HG03108 (cell line): ENCODE data around the gene KLHL18.
"Not testable (repeated sequence)": the region's sequence is repeated elsewhere in the genome, so short reads cannot be mapped to it uniquely, and the experiment has no call there.

Experiments
- ATAC-seq: cut with Tn5 transposase; IDR thresholded peaks from one replicate; pipeline ENCODE4 v1.9.1; 2021; ENCODE audit warnings: moderate library complexity; ENCODE audit not compliant: unreplicated experiment

KLHL18 gene

DNA sequence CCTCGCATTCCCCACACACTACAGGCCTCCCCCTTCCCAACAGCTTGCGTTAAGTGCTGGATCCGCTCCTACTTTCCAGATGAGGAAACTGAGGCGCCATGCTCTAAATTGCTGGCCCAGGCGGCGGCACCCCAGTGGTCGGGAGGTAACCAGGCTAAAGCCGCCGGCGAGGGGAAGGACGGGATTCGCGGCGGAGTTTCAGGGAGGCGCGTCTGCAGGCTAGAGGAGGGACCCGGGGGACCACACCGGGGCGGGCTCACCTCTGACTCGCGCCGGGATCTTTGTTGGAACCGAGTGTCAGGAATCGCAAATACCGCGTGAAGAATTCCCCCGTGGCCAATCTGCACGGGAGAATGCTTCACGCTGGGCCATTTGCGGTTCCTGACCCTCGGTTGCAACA is 73.5 kb downstream of the KLHL18 start:
- ATAC-seq = no peak

DNA sequence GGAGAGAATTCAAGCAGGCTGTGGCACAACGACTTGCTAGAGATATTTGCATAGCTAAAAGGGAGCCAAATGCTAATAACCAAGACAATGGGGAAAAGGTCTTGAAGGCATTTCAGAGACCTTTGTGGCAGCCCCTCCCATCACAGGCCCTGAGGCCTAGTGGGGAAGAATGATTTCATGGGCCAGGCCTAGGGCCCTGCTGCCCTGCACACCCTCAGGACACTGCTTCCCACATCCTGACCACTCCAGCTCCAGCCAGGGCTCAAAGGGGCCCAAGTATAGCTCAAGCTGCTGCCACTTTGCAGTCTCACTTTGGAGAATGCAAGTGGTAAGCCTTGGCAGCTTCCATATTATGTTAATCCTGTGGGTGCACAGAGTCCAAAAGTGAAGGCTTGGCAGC is 76.6 kb downstream of the KLHL18 start:
- ATAC-seq = no peak

DNA sequence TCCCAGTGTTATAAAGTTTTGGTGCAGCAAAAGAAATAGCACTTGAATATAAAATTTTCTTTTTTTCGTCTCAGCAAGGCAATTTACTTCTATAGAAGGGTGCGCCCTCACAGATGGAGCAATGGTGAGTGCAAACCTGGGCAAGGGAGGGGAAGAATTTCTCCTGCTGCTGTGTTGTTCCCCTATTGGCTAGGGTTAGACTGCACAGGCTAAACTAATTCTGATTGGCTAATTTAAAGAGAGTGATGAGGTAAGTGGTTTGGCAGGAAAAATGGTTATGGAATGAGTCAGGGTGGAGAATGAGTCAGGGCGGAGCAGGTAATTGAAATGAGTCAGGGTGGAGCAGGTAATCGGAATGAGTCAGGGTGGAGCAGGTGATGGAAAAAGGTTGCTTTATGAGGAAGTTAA is 77.4 kb downstream of the KLHL18 start:
- ATAC-seq = not testable (repeated sequence)

DNA sequence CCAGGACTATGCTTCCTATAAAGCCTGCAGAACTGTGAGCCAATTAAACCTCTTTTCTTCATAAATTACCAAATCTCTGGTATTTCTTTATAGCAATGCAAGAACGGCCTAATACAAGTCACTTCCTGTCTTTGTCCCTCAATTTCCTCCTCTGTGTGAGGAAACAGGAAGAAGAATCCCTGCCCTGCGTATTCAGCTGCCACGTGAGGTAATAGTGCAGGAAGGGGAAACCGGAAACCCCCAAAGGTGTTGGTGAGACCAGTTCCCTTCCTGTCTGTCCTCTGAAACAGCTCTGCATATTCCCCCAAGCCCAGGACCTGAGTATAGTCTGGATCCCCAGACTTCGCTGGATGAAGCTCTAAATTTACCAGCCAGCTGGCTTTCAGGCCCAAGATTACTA is 80.0 kb downstream of the KLHL18 start:
- no peak for ATAC-seq

DNA sequence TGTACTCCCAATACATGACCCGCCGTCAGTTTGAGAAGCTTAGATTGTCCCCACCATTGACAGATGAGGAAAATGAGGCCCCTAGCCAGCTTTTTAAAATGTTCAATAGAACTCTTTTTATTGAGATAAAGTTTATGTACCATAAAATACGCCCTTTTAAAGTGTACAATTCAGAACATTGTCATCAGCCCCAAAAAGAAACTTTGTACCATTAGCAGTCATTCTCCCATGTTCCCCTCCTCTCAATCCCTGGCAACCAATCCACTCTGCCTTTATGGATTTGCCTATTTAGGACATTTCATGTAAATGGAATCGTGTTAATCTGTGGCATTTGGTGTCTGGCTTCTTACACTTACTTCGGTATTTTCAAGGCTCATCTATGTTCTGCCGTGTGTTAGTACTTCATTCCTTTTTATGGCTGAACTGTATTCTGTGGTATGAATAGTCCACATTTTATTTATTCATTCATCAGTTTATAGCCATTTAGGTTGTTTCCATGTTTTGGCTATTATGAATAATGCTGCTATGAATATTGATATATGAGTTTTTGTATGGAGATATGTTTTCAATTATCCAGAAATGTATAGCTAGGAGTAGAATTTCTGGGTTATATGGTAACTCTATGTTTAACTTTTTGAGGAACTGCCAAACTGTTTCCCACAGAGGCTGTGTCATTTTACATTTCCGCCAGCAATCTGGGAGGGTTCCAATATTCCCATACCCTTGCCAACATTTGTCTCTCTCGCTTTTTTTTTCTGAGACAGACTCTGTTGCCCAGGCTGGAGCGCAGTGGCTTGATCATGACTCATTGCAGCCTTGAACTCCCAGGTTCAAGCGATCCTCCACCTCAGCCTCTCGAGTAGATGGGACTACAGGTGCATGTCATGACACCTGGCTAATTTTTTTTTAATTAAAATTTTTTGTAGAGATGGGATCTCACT is 82.7 kb downstream of the KLHL18 start:
- ATAC-seq = no peak

- ATAC-seq = no peak
Observed at GRCh38 chr3:47366833-47367232, 84.1 kb downstream of the KLHL18 start.

- no peak for ATAC-seq
Observed at GRCh38 chr3:47367631-47368030, 84.9 kb downstream of the KLHL18 start.

DNA sequence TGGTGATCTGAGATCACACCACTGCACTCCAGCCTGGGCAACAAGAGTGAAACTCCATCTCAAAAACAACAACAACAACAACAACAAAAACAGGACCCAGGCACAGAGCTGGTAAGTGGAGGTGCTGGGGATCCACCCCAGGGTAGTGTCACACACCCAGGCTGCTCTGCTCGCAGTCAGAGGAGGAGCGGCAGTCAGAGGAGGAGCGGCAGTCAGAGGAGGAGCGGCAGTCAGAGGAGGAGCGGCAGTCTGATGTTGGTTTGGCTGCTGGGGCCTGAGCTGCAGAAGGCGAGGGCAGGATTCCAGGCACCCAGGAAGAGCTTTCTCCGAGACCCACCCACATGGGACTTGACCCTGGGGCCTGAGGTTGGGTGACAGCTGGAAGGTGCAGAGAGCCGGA is 87.3 kb downstream of the KLHL18 start:
- not testable (repeated sequence) for ATAC-seq

DNA sequence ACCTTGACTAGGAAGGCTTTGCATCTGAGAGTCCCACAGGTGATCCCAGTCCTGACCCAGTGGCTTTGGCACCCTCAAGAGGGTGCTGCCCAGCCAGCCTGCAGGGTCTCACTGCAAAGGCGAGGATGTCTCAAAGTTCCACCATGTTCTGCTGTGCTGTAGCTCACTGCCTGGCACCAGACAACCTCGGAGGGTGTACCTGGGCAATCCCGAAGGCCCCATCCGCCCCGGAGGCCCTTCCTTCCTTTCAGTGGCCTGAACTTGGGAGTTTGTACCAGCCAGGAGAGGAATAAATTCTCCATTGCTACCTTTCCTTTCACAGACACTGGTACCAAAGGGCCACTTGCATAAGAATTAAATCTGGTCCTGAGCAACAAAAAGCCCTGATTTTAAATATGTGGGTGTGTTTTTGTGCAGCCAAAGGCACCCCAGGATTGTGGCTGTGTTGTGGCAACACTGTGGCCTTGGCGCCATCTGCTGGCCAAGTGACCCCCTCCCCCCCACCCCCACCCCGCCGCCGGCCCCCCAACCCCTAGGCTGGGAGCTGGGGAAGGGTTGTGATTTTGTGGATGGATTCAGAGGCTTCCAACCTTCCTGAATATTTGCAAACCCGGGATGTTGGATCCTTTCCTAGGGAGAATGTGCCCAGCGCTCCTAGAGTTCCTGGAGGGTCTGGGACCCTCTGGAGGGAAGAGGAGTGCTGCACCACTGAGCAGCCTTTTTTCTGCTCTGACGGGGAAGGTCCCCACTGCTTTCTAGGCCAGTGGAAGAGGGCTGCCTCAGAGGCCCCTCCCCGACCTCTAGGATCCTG is 88.3 kb downstream of the KLHL18 start:
- ATAC-seq = no peak

- ATAC-seq = no peak
Observed at GRCh38 chr3:47374587-47374986, 91.8 kb downstream of the KLHL18 start.

- no peak for ATAC-seq
Observed at GRCh38 chr3:47376393-47376792, 93.6 kb downstream of the KLHL18 start.

DNA sequence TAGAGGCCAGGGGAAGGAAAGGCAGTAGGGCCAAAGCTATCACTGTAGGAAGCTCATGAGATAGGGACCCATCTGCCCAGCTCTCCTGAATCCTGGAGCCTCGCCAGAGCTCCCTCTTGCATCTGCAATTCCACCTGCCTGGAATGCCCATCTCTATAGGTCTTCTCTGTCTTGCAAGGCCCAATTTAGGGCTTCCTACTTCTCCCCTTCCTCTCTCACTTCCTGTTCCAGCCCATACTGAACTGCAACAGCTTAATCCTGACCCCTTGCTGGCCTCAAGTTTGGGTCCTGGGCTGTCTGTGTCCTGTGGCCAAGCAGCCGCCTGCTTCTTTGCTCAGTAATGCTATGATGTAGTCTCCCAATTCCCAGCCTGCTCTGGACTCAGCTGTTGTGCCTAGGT is 94.4 kb downstream of the KLHL18 start:
- no peak for ATAC-seq

DNA sequence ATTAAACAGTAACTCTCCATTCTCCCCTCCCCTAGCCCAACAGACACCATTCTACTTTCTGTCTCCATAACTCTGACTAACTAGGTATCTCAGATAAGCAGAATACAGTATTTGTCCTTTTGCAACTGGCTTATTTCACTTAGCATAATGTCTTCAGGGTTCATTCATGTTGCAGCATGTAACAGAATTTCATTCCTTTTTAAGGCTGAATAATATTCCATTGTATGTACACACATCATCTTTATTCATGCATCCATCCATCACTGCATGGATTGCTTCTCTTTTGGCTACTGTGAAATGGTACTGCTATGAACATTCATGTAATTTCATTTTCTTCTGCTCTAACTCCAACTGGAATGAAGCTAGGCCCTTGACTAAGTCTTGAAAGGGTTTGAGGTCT is 96.1 kb downstream of the KLHL18 start:
- no peak for ATAC-seq

DNA sequence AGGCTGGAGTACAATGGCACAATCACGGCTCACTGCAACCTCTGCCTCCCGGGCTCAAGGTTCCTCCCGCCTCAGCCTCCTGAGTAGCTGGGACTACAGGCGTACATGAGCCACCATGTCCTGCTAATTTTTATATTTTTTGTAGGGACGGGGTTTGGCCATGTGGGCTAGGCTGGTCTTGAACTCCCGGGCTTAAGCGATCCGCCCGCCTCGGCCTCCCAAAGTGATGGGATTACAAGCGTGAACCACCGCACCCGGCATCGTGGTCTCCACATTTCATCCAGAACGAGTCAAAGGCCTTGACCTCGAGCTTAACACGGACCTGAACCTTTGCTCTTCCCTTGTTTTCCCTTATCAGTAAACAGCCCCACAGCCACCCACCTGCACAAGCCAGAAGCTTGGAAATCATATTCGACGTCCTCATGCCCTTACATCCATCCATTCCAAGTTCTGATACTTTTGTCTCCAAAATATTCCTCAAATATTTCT is 96.7 kb downstream of the KLHL18 start:
- ATAC-seq = no peak

- peak; percentile 6 for ATAC-seq
Observed at GRCh38 chr3:47380026-47380600, 97.4 kb downstream of the KLHL18 start.

DNA sequence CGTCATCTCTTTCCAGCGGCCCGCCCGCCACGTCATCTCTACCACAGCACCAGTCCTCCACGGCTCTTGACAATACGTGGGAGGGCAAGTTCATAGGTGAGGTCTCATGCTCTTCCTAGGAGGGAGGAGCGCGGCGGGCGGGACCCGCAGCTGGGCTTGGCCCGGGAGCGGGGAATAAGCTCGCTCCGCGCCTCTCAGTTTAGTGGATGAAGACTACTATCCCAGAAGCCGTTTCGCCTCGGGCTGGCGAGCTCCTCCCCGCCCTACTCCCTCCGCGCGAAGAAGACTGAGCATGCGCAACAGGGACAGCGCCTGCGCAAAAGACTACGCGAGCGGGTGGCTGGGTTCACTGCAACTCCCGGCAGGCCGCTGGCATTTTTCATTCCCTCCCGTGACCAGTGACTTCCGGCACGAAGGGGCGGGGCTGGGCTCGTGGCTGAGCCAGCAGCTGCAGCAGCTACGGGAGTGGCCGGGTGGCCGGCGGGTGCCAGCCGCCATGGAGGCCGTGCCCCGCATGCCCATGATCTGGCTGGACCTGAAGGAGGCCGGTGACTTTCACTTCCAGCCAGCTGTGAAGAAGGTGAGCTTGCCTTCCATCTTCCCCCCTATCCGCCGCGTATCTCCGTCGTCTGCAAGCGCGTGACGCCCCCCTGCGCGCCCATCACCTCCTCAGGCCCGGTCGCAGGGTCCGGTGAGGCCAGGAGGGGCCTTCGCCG is 98.0 kb downstream of the KLHL18 start, which contains the start of gene PTPN23:
TSS of gene PTPN23 (plus strand) at position 421 of the 716 bp plus-strand sequence. CDS start at position 497, 76 bp downstream.
- ATAC-seq = peak; percentile 77

- peak; percentile 54 for ATAC-seq
Observed at GRCh38 chr3:47381317-47382157, 98.8 kb downstream of the KLHL18 start.

DNA sequence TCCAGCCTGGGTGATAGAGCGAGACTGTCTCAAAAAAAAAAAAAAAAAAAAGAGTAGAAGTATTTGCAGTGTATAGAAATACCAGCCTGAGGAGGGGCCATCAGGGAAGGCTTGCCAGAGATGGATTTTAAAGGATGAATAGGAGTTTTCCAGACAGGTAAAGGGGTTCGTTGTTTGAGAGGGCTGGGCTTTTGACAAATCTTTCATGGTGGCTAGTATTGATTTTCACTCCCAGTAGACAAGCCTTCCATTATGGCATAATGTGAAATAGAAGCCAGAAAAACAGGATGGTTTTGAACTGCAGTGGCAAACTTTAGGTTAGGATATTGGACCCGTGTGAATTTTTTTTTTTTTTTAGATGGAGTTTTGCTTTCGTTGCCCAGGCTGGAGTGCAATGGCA is 101.7 kb downstream of the KLHL18 start:
- ATAC-seq = no peak

DNA sequence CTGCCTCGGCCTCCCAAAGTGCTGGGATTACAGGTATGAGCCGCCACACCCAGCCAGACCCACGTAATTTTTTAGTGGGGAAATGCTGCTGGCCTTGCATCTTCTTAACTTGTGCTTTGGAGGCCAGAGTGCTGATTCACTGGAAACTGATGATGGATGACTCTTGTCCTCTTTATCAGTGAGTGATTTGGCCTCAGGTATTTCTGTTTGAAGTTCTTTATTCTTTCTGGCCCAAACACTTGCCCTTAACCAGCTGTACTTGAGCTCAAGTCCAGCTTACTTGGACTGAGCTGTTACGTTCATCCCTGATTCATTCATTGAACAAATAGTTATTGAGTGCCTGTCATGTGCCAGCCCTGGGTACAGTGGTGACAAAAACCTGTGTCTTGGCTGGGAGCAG is 102.3 kb downstream of the KLHL18 start:
- no peak for ATAC-seq

DNA sequence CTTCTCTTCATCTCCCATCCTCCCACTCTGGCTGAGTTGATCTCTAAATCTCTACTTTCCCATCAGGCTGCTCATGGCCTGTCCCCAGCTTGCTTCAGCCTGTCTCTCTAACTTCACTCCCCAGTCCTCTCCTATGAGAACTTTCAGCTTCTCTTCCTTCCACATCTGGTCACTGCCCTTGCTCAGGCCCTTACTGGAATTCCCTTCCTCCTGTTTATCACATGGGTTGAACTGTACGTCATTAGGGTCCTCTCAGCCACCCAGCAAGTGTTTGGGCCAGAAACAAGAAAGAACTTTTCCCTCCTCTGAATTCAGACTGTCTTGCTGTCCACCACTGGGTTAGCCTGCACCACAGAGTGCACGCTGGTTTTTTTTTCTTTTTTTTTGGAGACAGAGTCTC is 103.1 kb downstream of the KLHL18 start:
- ATAC-seq = no peak
